GM12865 (cell line): ENCODE results near the gene ELAVL1.

ENCODE experiments used
- DNase-seq: peaks from one replicate; pipeline ENCODE4 v3.0.0; 2010; ENCODE audit warnings: low read depth
- H3K4me3 ChIP-seq: 2 replicates; pipeline ENCODE4 v1.5.1; 2011; ENCODE audit warnings: mild to moderate bottlenecking, low read depth, low read length, control low read depth
- TF ChIP-seq, protein P1 (sequence below): IDR thresholded peaks from 2 replicates; pipeline ENCODE4 v1.5.1; 2011; ENCODE audit warnings: low read length, control low read depth, low read depth, inconsistent platforms; ENCODE audit not compliant: insufficient read depth; ENCODE audit errors: missing control alignments

Gene ELAVL1

DNA sequence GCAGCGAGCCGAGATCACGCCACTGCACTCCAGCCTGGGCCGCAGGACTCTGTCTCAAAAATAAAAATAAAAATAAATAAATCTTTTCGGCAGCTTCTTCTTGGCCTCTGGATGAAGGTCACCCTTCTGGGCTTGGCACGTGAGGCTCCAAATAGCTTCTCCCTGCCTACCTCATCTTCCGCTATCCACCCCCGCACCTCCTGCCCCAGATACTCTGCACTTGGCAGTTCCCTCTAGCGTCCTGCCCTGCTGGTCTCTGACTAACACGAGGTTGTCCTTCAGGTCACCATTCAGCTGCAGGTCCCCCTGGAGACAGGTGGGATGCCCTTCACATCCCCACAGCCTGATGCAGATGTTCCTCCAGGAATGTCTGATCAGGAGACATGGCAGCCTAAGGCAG lies 38.6 kb upstream of the ELAVL1 start:
- DNase-seq = no peak
- TF ChIP-seq, protein P1, sequence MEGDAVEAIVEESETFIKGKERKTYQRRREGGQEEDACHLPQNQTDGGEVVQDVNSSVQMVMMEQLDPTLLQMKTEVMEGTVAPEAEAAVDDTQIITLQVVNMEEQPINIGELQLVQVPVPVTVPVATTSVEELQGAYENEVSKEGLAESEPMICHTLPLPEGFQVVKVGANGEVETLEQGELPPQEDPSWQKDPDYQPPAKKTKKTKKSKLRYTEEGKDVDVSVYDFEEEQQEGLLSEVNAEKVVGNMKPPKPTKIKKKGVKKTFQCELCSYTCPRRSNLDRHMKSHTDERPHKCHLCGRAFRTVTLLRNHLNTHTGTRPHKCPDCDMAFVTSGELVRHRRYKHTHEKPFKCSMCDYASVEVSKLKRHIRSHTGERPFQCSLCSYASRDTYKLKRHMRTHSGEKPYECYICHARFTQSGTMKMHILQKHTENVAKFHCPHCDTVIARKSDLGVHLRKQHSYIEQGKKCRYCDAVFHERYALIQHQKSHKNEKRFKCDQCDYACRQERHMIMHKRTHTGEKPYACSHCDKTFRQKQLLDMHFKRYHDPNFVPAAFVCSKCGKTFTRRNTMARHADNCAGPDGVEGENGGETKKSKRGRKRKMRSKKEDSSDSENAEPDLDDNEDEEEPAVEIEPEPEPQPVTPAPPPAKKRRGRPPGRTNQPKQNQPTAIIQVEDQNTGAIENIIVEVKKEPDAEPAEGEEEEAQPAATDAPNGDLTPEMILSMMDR = no peak
- no peak overlapping the region for H3K4me3 ChIP-seq

DNA sequence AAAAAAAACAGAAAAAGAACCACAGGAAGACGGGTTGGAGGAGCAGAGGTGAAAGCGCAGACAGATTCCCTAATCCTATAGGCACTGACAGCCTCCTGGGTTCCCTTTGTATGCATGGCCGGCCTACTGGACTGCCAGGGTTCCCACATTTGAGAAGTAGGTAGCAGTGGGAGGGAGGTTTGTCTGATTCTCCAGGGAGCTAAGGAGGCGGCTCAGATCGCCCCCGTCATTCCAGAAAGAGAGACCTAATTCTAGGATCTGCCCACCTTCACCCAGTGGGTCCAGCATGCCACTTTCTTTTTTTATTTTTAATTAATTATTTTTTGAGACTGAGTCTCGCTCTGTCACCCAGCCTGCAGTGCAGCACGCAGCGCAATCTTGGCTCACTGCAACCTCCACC lies 37.5 kb upstream of the ELAVL1 start:
- TF ChIP-seq, protein P1 = no peak
- no peak overlapping the region for H3K4me3 ChIP-seq
- DNase-seq = no peak

DNA sequence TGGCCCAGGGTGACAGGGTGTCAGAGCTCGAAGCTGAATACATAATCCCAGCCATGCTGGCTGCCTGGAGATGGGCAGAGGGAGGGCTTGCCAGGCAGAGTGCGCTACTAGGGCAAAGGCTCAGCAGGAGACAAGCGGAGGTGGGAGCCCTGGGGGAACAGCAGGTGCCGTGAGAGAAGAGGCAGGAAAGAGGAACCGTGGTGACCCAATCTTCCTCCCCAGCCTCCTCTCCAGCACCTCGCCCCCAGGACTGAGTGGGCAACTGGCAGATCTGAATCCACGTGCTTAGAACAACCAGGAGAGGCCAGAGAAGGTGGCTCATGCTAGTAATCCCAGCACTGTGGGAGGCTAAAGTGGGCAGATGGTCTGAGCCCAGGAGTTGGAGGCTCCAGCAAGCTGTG lies 36.1 kb upstream of the ELAVL1 start:
- TF ChIP-seq, protein P1 = no peak
- no peak overlapping the region for H3K4me3 ChIP-seq
- DNase-seq = no peak

DNA sequence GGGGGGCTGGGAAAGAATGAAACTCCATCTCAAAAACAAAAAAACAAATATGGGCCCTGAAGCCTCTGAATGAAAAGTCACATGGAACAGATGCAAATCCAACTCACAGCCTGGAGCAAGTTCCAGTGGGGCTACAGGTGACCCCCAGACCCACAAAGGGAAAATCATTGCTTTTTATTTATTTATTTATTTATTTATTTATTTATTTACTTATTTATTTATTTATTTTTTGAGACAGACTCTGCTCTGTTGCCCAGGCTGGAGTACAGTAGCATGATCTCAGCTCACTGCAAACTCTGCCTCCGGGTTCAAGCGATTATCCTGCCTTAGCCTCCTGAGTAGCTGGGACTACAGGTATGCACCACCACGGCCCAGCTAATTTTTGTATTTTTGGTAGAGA lies 33.8 kb upstream of the ELAVL1 start:
- TF ChIP-seq, protein P1 = no peak
- no peak overlapping the region for H3K4me3 ChIP-seq
- no peak for DNase-seq

DNA sequence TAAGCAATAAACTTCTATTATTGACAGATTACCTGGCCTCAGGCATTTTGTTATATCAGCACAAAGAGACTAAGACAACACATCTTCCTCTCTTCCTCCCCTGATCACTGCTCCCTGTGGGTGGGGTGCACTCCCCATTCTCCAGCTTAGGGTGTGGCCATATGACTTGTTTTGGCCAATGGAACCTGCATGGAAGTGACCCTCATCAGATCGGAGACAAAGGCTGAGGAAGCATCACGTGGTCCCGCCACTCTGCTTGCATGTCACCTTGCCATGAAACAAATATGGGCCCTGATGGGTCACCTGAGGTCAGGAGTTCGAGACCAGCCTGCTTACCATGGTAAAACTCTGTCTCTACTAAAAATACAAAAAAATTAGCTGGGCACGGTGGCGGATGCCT lies 33.4 kb upstream of the ELAVL1 start:
- no peak for DNase-seq

DNA sequence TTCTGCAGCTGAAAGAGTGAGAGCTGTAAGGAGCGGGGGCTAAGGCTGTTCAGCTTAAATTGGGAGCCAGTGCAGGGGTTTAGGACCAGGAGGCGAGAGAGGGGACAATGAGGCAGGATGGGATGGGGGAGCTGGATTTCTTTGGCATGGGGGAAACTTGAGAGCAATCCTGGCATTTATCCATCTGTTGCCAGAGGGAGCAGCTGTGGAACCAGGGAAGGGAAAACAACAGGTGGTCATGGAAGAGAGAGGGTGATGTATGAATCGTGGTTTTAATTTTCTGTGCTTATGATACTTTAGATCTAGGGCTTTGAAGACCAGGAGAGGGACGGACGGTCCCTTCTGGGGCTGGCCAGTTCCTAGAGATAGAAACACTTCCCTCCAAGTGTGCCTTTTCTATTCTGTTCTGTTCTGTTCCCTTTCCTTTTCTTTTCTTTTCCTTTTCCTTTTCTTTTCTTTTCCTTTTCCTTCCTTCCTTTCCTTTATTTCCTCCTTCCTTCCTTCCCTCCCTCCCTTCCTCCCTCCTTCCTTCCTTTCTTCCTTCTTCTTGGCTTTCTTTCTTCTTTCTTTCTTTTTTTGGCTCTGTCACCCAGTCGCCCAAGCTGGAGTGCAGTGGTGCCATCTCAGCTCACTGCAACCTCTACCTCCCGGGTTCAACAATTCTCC lies 31.1 kb upstream of the ELAVL1 start:
- no peak for DNase-seq

More for the DNA sequence above, 33.4 kb upstream of the ELAVL1 start:
- TF ChIP-seq, protein P1 = no peak
- no peak overlapping the region for H3K4me3 ChIP-seq

More for the DNA sequence above, 31.1 kb upstream of the ELAVL1 start:
- TF ChIP-seq, protein P1 = no peak
- H3K4me3 ChIP-seq = no peak overlapping the region
